H9 (cell line): ENCODE data around the gene MIEF2. TPM values are rescaled to one million over a fixed set of nuclear protein-coding genes. Genes with fewer than 3 reads are reported as not detected.
"Not testable (repeated sequence)": the region's sequence is repeated elsewhere in the genome, so short reads cannot be mapped to it uniquely, and the experiment has no call there.

Experiments
- DNase-seq: peaks from one replicate; pipeline ENCODE4 v3.0.0-alpha.2; 2017
- H2AFZ ChIP-seq: one replicate; pipeline ENCODE4 v1.6.1; 2013; ENCODE audit warnings: mild to moderate bottlenecking, low read length, control low read depth, moderate library complexity
- H2AK5ac ChIP-seq: 2 replicates; pipeline ENCODE4 v1.6.1; 2013; ENCODE audit warnings: low read length, control low read depth, mixed read lengths; ENCODE audit not compliant: insufficient read length
- H2BK120ac ChIP-seq: one replicate; pipeline ENCODE4 v1.6.1; 2013; ENCODE audit warnings: low read depth, mild to moderate bottlenecking, low read length, control low read depth, inconsistent platforms; ENCODE audit not compliant: poor library complexity, severe bottlenecking
- H2BK12ac ChIP-seq: 2 replicates; pipeline ENCODE4 v1.6.1; 2013; ENCODE audit warnings: low read length, control low read depth, mixed read lengths, low read depth; ENCODE audit not compliant: insufficient read length
- H2BK15ac ChIP-seq: 2 replicates; pipeline ENCODE4 v1.6.1; 2013; ENCODE audit warnings: low read depth, low read length, control low read depth
- H2BK20ac ChIP-seq: one replicate; pipeline ENCODE4 v1.6.1; 2013; ENCODE audit warnings: low read depth, mild to moderate bottlenecking, low read length, control low read depth, inconsistent platforms; ENCODE audit not compliant: poor library complexity, severe bottlenecking
- H2BK5ac ChIP-seq: 2 replicates; pipeline ENCODE4 v1.6.1; 2013; ENCODE audit warnings: low read length, control low read depth, mixed read lengths; ENCODE audit not compliant: insufficient read length
- H3K14ac ChIP-seq: 2 replicates; pipeline ENCODE4 v1.6.1; 2013; ENCODE audit warnings: low read length, control low read depth; ENCODE audit not compliant: insufficient read depth
- H3K18ac ChIP-seq: 2 replicates; pipeline ENCODE4 v1.6.1; 2013; ENCODE audit warnings: low read depth, mild to moderate bottlenecking, mixed read lengths, low read length, control low read depth; ENCODE audit not compliant: insufficient read length
- H3K23ac ChIP-seq: 2 replicates; pipeline ENCODE4 v1.6.1; 2013; ENCODE audit warnings: low read length, control low read depth, mixed read lengths, low read depth; ENCODE audit not compliant: insufficient read length
- H3K23me2 ChIP-seq: 2 replicates; pipeline ENCODE4 v1.6.1; 2013; ENCODE audit warnings: low read depth, mild to moderate bottlenecking, mixed read lengths, low read length, control low read depth; ENCODE audit not compliant: insufficient read length, poor library complexity, severe bottlenecking
- H3K27ac ChIP-seq: 2 replicates; pipeline ENCODE4 v1.5.1; 2013; ENCODE audit warnings: low read length, control low read depth, mixed read lengths, low read depth; ENCODE audit not compliant: insufficient read length
- H3K27me3 ChIP-seq: 2 replicates; pipeline ENCODE4 v1.6.1; 2013; ENCODE audit warnings: low read length, control low read depth, inconsistent platforms; ENCODE audit not compliant: insufficient read depth
- H3K4ac ChIP-seq: 2 replicates; pipeline ENCODE4 v1.6.1; 2013; ENCODE audit warnings: low read depth, mild to moderate bottlenecking, control low read depth, inconsistent platforms, low read length, moderate library complexity
- H3K4me1 ChIP-seq: 2 replicates; pipeline ENCODE4 v1.6.1; 2013; ENCODE audit warnings: low read length, control low read depth, inconsistent platforms; ENCODE audit not compliant: insufficient read depth
- H3K4me2 ChIP-seq: 2 replicates; pipeline ENCODE4 v1.6.1; 2013; ENCODE audit warnings: low read length, control low read depth, mixed read lengths; ENCODE audit not compliant: insufficient read length, insufficient read depth
- H3K56ac ChIP-seq: 2 replicates; pipeline ENCODE4 v1.6.1; 2013; ENCODE audit warnings: low read depth, mild to moderate bottlenecking, mixed read lengths, low read length, control low read depth; ENCODE audit not compliant: insufficient read length
- H3K79me1 ChIP-seq: 2 replicates; pipeline ENCODE4 v1.6.1; 2013; ENCODE audit warnings: low read depth, mild to moderate bottlenecking, moderate library complexity, low read length, control low read depth, inconsistent platforms; ENCODE audit not compliant: insufficient read depth, poor library complexity, severe bottlenecking
- H3K79me2 ChIP-seq: 2 replicates; pipeline ENCODE4 v1.6.1; 2013; ENCODE audit warnings: low read length, control low read depth, inconsistent platforms; ENCODE audit not compliant: insufficient read depth
- H3K9ac ChIP-seq: 2 replicates; pipeline ENCODE4 v1.6.1; 2013; ENCODE audit warnings: low read length, control low read depth, mixed read lengths; ENCODE audit not compliant: insufficient read length; ENCODE audit errors: extremely low read depth
- H3K9me3 ChIP-seq: one replicate; pipeline ENCODE4 v1.6.1; 2013; ENCODE audit warnings: low read depth, low read length, inconsistent platforms; ENCODE audit not compliant: control insufficient read depth
- H3T11ph ChIP-seq: one replicate; pipeline ENCODE4 v1.6.1; 2013; ENCODE audit warnings: mild to moderate bottlenecking, low read length, control low read depth, inconsistent platforms
- H4K20me1 ChIP-seq: one replicate; pipeline ENCODE4 v1.6.1; 2013; ENCODE audit not compliant: control insufficient read depth, insufficient read length, insufficient read depth
- H4K5ac ChIP-seq: 2 replicates; pipeline ENCODE4 v1.6.1; 2013; ENCODE audit warnings: low read depth, mild to moderate bottlenecking, mixed read lengths, low read length, control low read depth; ENCODE audit not compliant: insufficient read length
- H4K8ac ChIP-seq: replicated peaks from 2 replicates; pipeline ENCODE4 v1.6.1; 2013; ENCODE audit warnings: low read length, control low read depth, mixed read lengths, low read depth; ENCODE audit not compliant: insufficient read length
- H4K91ac ChIP-seq: 2 replicates; pipeline ENCODE4 v1.6.1; 2013; ENCODE audit warnings: low read depth, mild to moderate bottlenecking, moderate library complexity, mixed read lengths, low read length, control low read depth; ENCODE audit not compliant: insufficient read length
- H3K27ac Mint-ChIP-seq, 3 experiments: 2 replicates in 2 of 3; 3 replicates in 1 of 3; pipeline ENCODE4 v1.8.0; 2020 to 2021; ENCODE audit warnings: mixed read lengths in 3 of 3, mild to moderate bottlenecking in 1 of 3, moderate library complexity in 1 of 3
- H3K27me3 Mint-ChIP-seq: 2 replicates; pipeline ENCODE4 v1.8.0; 2021; ENCODE audit warnings: low read depth, mild to moderate bottlenecking, moderate library complexity, mixed read lengths
- H3K36me3 Mint-ChIP-seq, 3 experiments: 2 replicates in 2 of 3; 3 replicates in 1 of 3; pipeline ENCODE4 v1.8.0; 2020 to 2021; ENCODE audit warnings: low read depth in 3 of 3, mixed read lengths in 3 of 3; ENCODE audit not compliant: insufficient read depth in 1 of 3
- H3K4me1 Mint-ChIP-seq, 2 experiments: 2 replicates each; pipeline ENCODE4 v1.8.0; 2020; ENCODE audit warnings: mixed read lengths in 2 of 2
- H3K4me3 Mint-ChIP-seq, 2 experiments: 2 replicates in 1 of 2; 3 replicates in 1 of 2; pipeline ENCODE4 v1.8.0; 2020 to 2021; ENCODE audit warnings: mild to moderate bottlenecking in 2 of 2, mixed read lengths in 2 of 2, moderate library complexity in 1 of 2
- H3K9me3 Mint-ChIP-seq, 2 experiments: 2 replicates in 1 of 2; 3 replicates in 1 of 2; pipeline ENCODE4 v1.8.0; 2020; ENCODE audit warnings: mild to moderate bottlenecking in 2 of 2, mixed read lengths in 2 of 2, moderate library complexity in 1 of 2
- CTCF ChIP-seq: fragments of 200-600 bp; sonication (generic); conservative IDR thresholded peaks from 3 replicates; pipeline ENCODE4 v1.8.0; 2021; ENCODE audit warnings: antibody characterized with exemption, mild to moderate bottlenecking
- WGBS: extraction: QIAGEN DNeasy Blood & Tissue Kit; methylation state at CpG from one replicate; pipeline ENCODE4 v1.1.7; 2013; ENCODE audit warnings: missing lambda C conversion rate, low lambda C conversion rate, mixed read lengths; ENCODE audit not compliant: insufficient read length; ENCODE audit errors: extremely low coverage; 5-methylcytosine and 5-hydroxymethylcytosine counted together
- total RNA-seq: library from RNA; stranded (reverse); gene quantifications from 2 replicates; pipeline ENCODE4 v1.2.1, GENCODE V29; 2021

Gene MIEF2
- total RNA-seq, 1 experiment from 2014 or later: 10.3 TPM

DNA sequence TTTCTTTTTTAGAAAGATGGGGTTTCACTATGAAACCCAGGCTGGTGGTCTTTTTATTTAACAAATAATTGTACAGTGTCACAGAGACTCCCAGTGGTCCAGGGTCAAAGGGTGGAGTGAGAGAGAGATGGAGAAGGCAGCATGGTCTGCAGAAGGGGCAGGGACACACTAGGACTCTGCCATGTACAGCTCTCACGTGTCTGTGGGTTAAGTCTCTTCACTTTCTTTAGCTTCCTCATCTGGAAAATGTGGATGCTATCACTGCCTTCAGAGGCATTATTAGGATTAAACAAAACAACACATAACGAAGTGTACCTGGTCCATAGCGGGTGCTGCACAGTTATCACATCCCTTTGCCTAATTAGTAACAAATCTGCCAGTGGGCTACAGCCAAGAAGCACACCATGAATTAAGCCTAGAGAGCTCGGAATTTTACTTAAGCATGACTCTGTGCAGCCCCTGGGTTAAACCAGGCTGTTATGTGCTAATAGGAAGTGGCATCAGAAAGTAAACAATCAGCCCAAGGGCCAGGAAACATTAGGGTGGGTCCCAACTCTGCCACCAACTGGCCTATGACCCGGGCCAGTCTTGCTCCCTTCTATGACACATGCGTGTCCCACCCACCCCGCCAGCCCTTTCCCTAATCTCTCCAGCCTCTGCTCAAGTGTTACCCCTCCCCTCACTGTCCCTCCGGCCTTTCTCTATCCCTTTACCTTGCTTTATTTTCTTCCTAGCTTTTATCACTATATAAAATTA is 40.4 kb downstream of the MIEF2 start:
- H3K27me3 Mint-ChIP-seq: no peaks in the 10 kb centered on the region
- no peak for TF ChIP-seq CTCF
- no peak overlapping the region for H3K18ac ChIP-seq
- H3K56ac ChIP-seq: no peak overlapping the region
- H3K4ac ChIP-seq: no peak overlapping the region
- no peaks in the 10 kb centered on the region for H3K27me3 ChIP-seq
- no peaks in the 10 kb centered on the region for H3K9me3 Mint-ChIP-seq
- no peaks in the 10 kb centered on the region for H3K4me1 Mint-ChIP-seq
- no peak overlapping the region for H3K4me3 Mint-ChIP-seq
- H3K14ac ChIP-seq: no peak overlapping the region
- H2BK20ac ChIP-seq: no peak overlapping the region
- no peaks in the 10 kb centered on the region for H3K79me1 ChIP-seq
- no peak overlapping the region for H2BK5ac ChIP-seq
- no peaks in the 10 kb centered on the region for H3K23me2 ChIP-seq
- no peak overlapping the region for H4K8ac ChIP-seq
- H4K5ac ChIP-seq: no peak overlapping the region
- peaks cover 49 to 86% (median 81%) of the 10 kb centered on the region in 3 experiments; a peak in 6 of 7 replicates for H3K36me3 Mint-ChIP-seq
- no peak overlapping the region for H3K4me2 ChIP-seq
- no peak overlapping the region for H3K27ac ChIP-seq
- no peak overlapping the region for H3K9ac ChIP-seq
- no peak overlapping the region for H2AFZ ChIP-seq
- H3K23ac ChIP-seq: no peak overlapping the region
- no peaks in the 10 kb centered on the region for H3K9me3 ChIP-seq
- no CpG with 5 or more reads among the region's 8 CpGs for WGBS
- no peaks in the 10 kb centered on the region for H3K79me2 ChIP-seq
- H3K4me1 ChIP-seq: no peaks in the 10 kb centered on the region
- H3K27ac Mint-ChIP-seq: no peak overlapping the region
- H2BK15ac ChIP-seq: no peak overlapping the region
- no peak overlapping the region for H3T11ph ChIP-seq
- H2BK12ac ChIP-seq: no peak overlapping the region
- no peak overlapping the region for H2BK120ac ChIP-seq
- no peaks in the 10 kb centered on the region for H4K20me1 ChIP-seq
- H4K91ac ChIP-seq: no peak overlapping the region
- no peak for DNase-seq
- no peak overlapping the region for H2AK5ac ChIP-seq

- not testable (repeated sequence) for H2BK20ac ChIP-seq, H3K4me1 ChIP-seq, H3K27ac ChIP-seq, H4K20me1 ChIP-seq, H2BK15ac ChIP-seq, H3K4ac ChIP-seq, H4K8ac ChIP-seq, H2AFZ ChIP-seq, H3K4me2 ChIP-seq, H4K91ac ChIP-seq, H3K9ac ChIP-seq, H2BK12ac ChIP-seq, DNase-seq, H3K9me3 Mint-ChIP-seq, H3T11ph ChIP-seq, H3K79me1 ChIP-seq, H2AK5ac ChIP-seq, H3K4me1 Mint-ChIP-seq, H3K14ac ChIP-seq, H3K79me2 ChIP-seq, H3K18ac ChIP-seq, H4K5ac ChIP-seq, H2BK120ac ChIP-seq, H3K27me3 Mint-ChIP-seq, H3K27ac Mint-ChIP-seq, H3K23ac ChIP-seq, H3K27me3 ChIP-seq, H3K9me3 ChIP-seq, H3K23me2 ChIP-seq, H3K56ac ChIP-seq, H2BK5ac ChIP-seq, H3K4me3 Mint-ChIP-seq
- WGBS: no CpG with 5 or more reads among the region's 13 CpGs
- H3K36me3 Mint-ChIP-seq: peaks cover 50 to 85% (median 77%) of the 10 kb centered on the region in 3 experiments
These were observed 42.7 kb downstream of the MIEF2 start for GRCh38 chr17:18303206-18303605.
